ENCODE data around the gene NCKIPSD. TPM values are rescaled to one million over a fixed set of nuclear protein-coding genes. Genes with fewer than 3 reads are reported as not detected.
A peak's percentile ranks its signal among the peaks of the same experiment; 100 is the strongest.
"Not testable (repeated sequence)": the region's sequence is repeated elsewhere in the genome, so short reads cannot be mapped to it uniquely, and the experiment has no call there.

Gene NCKIPSD
- total RNA-seq: 26.3 and 27.2 TPM in 2 replicates
- long read RNA-seq: 0 reads

- peaks cover 45% of the 10 kb centered on the region for H3K4me1 Mint-ChIP-seq (ENCODE audit: unreplicated experiment)
- no peaks in the 10 kb centered on the region for H3K9me3 Mint-ChIP-seq (ENCODE audit: unreplicated experiment)
- peak within 1 kb of the TSS; percentile 90 for H3K27ac Mint-ChIP-seq (ENCODE audit: unreplicated experiment)
- DNase-seq (ENCODE audit: extremely low spot score, unreplicated experiment): peak; percentile 96
- no peaks in the 10 kb centered on the region for H3K27me3 Mint-ChIP-seq (ENCODE audit: unreplicated experiment)
- peak within 1 kb of the TSS; percentile 82 for H3K4me3 Mint-ChIP-seq (ENCODE audit: unreplicated experiment)
- TF ChIP-seq CTCF (IDR thresholded peaks at IDR 0.05): peak; percentile 91
- peaks cover 26% of the 10 kb centered on the region for H3K36me3 Mint-ChIP-seq (ENCODE audit: unreplicated experiment)
Measured at GRCh38 chr3:48685603-48686511, at the start of gene NCKIPSD. NCKIPSD (minus strand) TSS chr3:48685915; CDS start chr3:48685807, 108 bp downstream.

GRCh38 chr3:48735075-48735767 is 49.5 kb upstream of the NCKIPSD start:
- H3K4me1 Mint-ChIP-seq (ENCODE audit: unreplicated experiment): peaks cover 11% of the 10 kb centered on the region
- not testable (repeated sequence) for H3K36me3 Mint-ChIP-seq (ENCODE audit: unreplicated experiment); H3K27me3 Mint-ChIP-seq (ENCODE audit: unreplicated experiment); DNase-seq (ENCODE audit: extremely low spot score, unreplicated experiment); H3K4me3 Mint-ChIP-seq (ENCODE audit: unreplicated experiment); H3K9me3 Mint-ChIP-seq (ENCODE audit: unreplicated experiment); H3K27ac Mint-ChIP-seq (ENCODE audit: unreplicated experiment)

GRCh38 chr3:48734541-48734940 is 48.8 kb upstream of the NCKIPSD start:
- not testable (repeated sequence) for H3K27me3 Mint-ChIP-seq (ENCODE audit: unreplicated experiment); DNase-seq (ENCODE audit: extremely low spot score, unreplicated experiment); H3K36me3 Mint-ChIP-seq (ENCODE audit: unreplicated experiment); H3K9me3 Mint-ChIP-seq (ENCODE audit: unreplicated experiment); H3K27ac Mint-ChIP-seq (ENCODE audit: unreplicated experiment); H3K4me3 Mint-ChIP-seq (ENCODE audit: unreplicated experiment); H3K4me1 Mint-ChIP-seq (ENCODE audit: unreplicated experiment)

- not testable (repeated sequence) for H3K4me3 Mint-ChIP-seq (ENCODE audit: unreplicated experiment); H3K36me3 Mint-ChIP-seq (ENCODE audit: unreplicated experiment); H3K27ac Mint-ChIP-seq (ENCODE audit: unreplicated experiment); H3K4me1 Mint-ChIP-seq (ENCODE audit: unreplicated experiment); H3K9me3 Mint-ChIP-seq (ENCODE audit: unreplicated experiment); DNase-seq (ENCODE audit: extremely low spot score, unreplicated experiment); H3K27me3 Mint-ChIP-seq (ENCODE audit: unreplicated experiment)
Measured at GRCh38 chr3:48733752-48734518, 48.2 kb upstream of the NCKIPSD start.

GRCh38 chr3:48727511-48727910 is 41.8 kb upstream of the NCKIPSD start:
- no peaks in the 10 kb centered on the region for H3K4me1 Mint-ChIP-seq (ENCODE audit: unreplicated experiment)
- H3K9me3 Mint-ChIP-seq (ENCODE audit: unreplicated experiment): no peaks in the 10 kb centered on the region
- no peak for DNase-seq (ENCODE audit: extremely low spot score, unreplicated experiment)
- no peaks in the 10 kb centered on the region for H3K36me3 Mint-ChIP-seq (ENCODE audit: unreplicated experiment)
- TF ChIP-seq CTCF (IDR thresholded peaks at IDR 0.05): no peak
- H3K27ac Mint-ChIP-seq (ENCODE audit: unreplicated experiment): no peak overlapping the region
- no peak overlapping the region for H3K4me3 Mint-ChIP-seq (ENCODE audit: unreplicated experiment)
- peaks cover 10% of the 10 kb centered on the region for H3K27me3 Mint-ChIP-seq (ENCODE audit: unreplicated experiment)

GRCh38 chr3:48725185-48725855 is 39.6 kb upstream of the NCKIPSD start:
- not testable (repeated sequence) for H3K4me3 Mint-ChIP-seq (ENCODE audit: unreplicated experiment); H3K36me3 Mint-ChIP-seq (ENCODE audit: unreplicated experiment); H3K27ac Mint-ChIP-seq (ENCODE audit: unreplicated experiment); H3K9me3 Mint-ChIP-seq (ENCODE audit: unreplicated experiment); H3K4me1 Mint-ChIP-seq (ENCODE audit: unreplicated experiment); DNase-seq (ENCODE audit: extremely low spot score, unreplicated experiment)
- peaks cover 12% of the 10 kb centered on the region for H3K27me3 Mint-ChIP-seq (ENCODE audit: unreplicated experiment)

Data from osteocyte (in vitro differentiated cells).